GM21528 (cell line): ENCODE results near the gene ATF4.

Experiments used
- ATAC-seq: cut with Tn5 transposase; IDR thresholded peaks from one replicate; pipeline ENCODE4 v1.9.1; 2021; ENCODE audit warnings: mild to moderate bottlenecking, moderate library complexity; ENCODE audit not compliant: unreplicated experiment, low FRiP score

The ATF4 gene

DNA sequence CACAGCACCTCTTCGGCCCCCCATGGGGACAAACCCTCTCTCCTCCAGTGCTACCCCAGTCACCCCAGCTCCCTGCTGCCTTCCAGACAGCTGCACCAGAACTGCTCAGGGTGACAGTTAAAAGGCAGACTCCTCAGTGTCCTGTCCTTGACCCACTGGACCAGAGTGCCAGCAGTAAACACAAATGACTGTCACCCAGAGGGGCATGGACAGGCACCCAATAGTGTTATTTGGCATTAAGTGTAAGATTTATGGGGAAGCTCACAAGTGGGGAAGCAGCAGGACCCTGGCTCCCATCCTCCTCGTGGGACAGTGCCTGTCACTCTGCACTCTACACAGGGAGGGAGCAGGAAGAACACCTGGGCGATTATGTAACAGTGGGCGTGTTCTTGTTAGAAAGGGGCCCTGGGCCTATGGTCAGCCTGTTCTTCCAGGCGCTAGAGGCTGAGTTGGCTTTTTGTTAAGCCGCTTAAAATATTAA lies 7.2 kb downstream of the ATF4 start:
- no peak for ATAC-seq

DNA sequence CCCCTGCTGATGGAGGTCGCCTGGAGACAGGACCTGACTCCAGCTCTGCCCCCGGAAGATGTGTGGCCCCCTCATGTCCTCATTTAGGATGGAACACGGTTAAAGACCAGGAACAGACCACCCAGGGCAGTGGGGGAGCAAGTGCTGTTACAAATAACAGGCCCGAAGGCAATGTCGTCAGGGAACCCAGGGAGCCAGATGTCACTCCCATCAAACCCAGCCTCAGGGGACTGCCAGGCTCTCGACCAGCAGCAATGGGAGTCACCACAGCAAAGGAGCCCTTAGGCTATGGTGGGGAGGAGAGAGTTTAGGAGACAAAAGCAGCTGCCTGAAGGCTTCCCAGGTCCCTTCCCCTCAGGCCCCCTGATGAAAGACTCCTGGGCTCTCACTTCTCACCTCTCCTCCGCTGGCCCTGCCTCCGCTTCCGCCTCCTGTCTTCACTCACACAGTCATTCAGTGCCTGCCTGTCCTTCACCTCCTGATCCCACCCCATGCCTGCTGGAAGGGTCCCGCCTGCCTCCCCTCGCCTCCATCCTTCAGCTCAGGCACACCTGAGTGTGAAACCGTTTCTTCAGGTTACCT lies 7.8 kb downstream of the ATF4 start:
- no peak for ATAC-seq

DNA sequence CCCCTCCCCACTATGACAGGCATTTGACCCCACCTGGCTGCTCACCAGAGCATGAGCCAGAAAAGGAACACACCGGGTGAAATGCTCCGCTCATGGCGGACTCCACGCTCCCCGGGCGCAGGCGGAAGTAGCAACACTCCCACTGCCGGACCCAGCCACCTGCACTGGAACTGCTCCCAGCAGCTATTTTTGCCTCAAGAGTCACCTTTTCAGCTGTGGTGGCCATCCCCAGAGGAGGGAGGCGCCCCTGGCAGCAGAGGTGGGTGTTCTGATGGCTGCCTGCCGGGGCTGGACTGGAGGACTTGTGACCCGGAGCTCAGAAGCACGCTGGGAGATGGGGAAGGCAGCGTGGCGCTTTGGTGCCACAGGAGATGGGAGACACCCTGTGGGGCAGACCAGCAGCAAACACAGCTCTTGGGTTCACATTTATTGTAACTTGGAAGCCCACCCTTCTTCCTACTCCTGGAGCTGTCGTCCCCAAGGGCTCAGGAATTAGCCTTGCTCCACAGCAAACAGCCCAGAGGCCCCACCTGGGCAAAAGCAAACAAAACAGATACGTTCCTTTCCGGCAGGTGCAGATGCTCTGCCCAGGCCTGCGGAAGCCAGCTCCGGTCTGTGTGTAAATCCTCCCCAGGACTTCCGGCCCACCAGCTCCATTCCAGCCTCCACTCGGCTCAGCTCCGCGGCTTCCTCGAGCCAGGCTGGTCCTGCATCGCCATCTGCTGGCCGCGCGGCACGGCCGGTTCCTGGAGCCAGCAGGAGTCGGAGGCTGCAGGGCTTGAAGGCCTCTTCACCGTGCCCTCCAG lies 8.5 kb downstream of the ATF4 start:
- ATAC-seq, result peak; percentile 31

GRCh38 chr22:39529487-39529851 lies 9.1 kb downstream of the ATF4 start:
- ATAC-seq, result no peak

DNA sequence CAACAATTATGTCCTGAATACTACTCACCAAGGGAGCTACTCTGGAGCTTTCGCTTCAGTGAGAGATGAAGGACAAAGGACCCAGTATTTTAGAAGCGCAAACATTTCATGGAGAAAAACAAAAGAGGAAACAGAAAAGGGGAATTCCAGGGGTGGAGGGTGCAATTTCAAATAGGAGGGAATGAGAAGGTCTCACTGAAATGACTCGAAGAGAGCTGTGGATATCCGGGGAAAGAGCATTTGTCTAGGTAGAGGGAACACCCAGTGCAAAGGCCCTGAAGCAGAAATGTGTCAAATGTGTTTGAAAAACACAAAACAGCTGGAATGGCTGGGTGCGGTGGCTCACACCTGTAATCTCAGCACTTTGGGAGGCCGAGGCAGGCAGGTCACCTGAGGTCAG lies 9.8 kb downstream of the ATF4 start:
- no peak for ATAC-seq

DNA sequence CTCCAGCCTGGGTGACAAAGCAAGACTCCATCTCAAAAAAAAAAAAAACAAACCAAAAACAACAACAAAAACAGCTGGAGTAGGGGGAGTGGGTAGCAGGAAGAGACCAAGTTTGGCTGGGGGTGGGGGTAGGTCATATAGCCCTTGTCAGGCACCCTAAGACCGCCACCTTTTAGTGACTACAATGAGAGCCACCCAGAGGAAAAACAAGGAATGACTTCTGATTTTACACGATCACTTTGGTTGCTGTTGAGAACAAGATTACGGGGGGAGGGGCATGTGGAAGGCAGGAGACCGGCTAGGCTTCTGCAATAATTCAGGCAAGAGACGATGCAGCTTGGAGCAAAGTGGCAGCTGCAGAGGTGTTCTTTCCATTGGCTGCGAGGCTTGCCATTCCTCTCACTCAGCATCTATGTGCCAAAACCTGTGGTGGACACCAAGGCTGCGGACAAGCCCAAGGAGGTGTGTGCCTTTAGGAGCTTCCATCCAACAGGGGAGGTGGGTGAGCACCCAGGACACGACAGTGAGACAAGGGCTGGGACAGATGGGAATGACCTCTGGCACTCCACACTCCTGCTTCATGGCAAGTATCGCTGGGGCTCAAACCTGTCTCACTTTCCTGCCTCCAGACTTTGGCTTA lies 10.4 kb downstream of the ATF4 start:
- no peak for ATAC-seq

DNA sequence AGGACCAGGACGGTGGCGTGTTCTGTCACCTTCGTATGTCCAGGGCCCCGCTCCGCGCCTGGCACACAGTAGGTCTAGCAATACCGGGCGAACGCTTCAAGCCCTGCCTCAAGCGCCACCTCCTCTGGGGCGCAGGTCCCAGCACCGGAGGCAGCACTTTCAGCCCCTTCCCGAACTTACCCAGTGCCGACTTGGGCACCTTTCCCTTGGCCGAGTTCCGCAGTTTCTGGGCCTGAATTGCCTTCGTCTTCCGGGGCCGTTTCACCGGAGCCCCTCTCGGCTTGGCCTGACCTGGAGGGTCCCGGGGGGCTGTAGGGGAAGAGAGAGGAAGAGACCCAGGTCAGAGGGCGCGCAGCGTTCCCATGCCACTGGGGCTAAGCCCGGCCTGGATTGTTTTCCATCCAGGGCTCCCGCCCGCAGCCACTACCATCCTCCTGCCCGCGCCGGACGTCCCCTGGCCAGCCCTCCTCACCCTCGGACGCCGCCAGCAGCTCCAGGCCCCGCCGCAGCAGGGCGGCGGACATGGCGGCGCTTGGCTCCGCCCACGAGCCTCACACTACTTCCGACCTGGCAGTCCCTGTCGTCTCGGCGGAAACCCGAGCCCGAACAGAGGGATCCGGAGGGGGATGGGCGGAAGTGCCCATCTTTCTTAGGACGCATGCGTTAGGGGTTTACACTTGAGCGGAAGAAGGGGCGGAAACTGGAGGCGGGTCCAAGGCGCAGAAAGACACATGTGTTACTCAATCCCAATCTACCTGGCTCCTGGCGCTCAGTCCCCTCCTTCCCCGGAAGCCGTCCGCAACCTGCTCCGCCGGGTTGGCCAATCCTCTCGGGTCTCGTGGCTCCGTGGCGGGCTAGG lies 12.1 kb downstream of the ATF4 start, which contains the start of gene RPS19BP1:
Gene RPS19BP1, minus strand, starts transcription at position 534 of the 859 bp plus-strand sequence. Its CDS starts 10 bp downstream, at position 524.
- peak; percentile 67 for ATAC-seq

- ATAC-seq, result no peak
These were observed 13.7 kb downstream of the ATF4 start for GRCh38 chr22:39534092-39534506.

- ATAC-seq, result no peak
These were observed 14.4 kb downstream of the ATF4 start for GRCh38 chr22:39534591-39535356.

GRCh38 chr22:39535357-39535725 lies 15.0 kb downstream of the ATF4 start:
- no peak for ATAC-seq

DNA sequence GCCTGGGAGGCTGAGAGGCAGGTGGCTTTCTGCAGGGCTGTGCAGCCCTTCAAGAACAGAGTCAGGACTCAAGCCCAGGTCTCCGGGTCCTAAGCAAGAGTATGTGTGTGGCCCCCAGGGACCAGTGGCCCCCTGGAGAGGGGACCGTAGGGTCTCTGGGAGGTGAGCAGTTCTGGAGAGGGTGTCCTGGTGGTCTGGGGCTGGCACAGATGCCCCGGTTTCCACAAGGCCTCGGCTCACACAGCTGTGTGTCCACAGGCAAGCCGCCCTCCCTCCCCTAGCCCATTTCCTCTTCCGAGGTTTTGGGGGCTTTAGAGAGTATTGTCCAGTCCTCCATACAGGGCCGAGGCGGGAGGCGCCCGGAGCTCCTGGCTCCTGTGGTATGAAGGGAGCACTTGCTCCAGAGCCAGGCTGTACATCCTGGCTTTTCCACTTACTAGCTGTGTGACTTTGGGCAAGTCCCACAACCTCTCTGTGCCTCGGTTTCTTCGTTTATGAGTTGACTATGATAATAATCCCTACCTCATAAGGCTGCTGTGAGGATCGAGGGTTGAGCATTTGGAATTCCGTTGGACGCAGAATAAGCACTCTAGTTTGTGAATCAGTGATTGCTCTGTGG lies 15.6 kb downstream of the ATF4 start:
- ATAC-seq, result no peak

GRCh38 chr22:39536711-39537110 lies 16.3 kb downstream of the ATF4 start:
- no peak for ATAC-seq

DNA sequence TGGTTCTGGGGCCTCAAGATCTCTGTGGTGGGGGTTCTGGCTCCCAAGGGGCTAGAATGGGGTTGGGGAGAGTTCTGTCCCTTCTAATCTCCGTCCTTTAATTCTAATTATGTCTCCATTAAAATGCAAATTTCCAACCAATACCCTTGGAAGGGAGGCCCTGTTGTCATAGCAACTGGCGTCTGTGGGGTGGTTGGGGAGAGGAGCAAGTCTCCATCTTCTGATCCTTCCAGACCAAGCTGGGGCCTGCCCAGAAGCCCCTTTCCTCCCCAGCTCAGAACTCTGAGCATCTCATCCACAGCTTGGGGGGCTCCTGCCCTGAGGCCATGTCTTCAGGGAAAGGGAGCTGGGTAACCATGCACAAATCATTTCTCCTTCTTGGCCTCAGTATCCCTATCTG lies 17.6 kb downstream of the ATF4 start:
- ATAC-seq, result no peak

GRCh38 chr22:39543095-39543494 lies 22.7 kb downstream of the ATF4 start:
- no peak for ATAC-seq

GRCh38 chr22:39545386-39546365 lies 25.3 kb downstream of the ATF4 start:
- ATAC-seq, result no peak

DNA sequence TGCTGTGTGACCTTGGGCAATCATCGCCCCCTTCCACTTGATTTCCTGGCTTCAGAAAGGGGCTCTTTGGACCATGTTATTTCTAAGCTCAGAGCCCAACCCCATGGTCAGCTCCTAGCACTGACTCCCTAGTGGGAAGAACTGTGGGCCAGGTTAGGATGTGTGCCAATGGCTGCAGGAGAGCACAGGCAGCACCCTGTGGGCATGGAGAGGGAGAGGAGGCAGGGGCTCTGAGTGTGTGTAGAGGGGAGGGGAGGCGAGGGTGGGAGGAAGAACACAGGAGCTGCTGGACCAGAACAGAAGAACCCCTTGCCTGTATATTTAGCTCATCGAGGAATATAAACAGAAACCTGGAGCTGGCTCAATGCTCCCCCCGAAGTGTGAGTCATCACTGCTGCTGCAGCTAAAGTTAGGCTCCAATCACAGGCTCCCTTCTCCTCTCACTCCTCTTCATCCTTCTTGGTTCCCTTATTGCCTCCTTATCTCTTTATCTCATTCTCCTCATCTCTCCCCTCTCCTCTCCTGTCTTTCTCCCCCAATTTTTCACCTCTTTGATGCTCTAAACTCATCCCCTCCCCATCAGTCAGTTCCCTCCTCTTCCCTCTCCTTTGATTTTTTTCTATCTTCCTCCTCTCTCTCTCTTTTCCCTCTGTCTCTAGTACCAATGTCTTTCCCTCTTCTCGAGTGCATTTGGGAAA lies 26.7 kb downstream of the ATF4 start:
- no peak for ATAC-seq

GRCh38 chr22:39547587-39547947 lies 27.2 kb downstream of the ATF4 start:
- no peak for ATAC-seq

GRCh38 chr22:39553429-39553828 lies 33.1 kb downstream of the ATF4 start:
- ATAC-seq, result no peak
